GM13977 (cell line): ENCODE measurements around the gene NLE1.
"Not testable (repeated sequence)": the region's sequence is repeated elsewhere in the genome, so short reads cannot be mapped to it uniquely, and the experiment has no call there.

Experiments used
- DNase-seq: peaks from one replicate; pipeline ENCODE4 v3.0.0; 2012; ENCODE audit warnings: low spot score
- CTCF ChIP-seq: IDR thresholded peaks from 2 replicates; pipeline ENCODE4 v1.5.1; 2012; ENCODE audit warnings: mild to moderate bottlenecking, control low read depth; ENCODE audit not compliant: insufficient read depth; ENCODE audit errors: extremely low read depth, missing control alignments
- in situ Hi-C: fragments of 300-500 bp; cut with MboI; formaldehyde crosslinking; loops from one replicate; pipeline ENCODE4 v1.12.0; 2022; ENCODE audit warnings: low sequenced_read_pairs, low pct_unique_long_range_greater_than_20kb, mixed read lengths, inconsistent platforms; ENCODE audit not compliant: unreplicated experiment

Gene NLE1

GRCh38 chr17:35184274-35184673, 42.2 kb upstream of the NLE1 start:
- in situ Hi-C loops = no loop called here
- no peak for DNase-seq
- no peak for TF ChIP-seq CTCF

GRCh38 chr17:35183332-35183731, 41.2 kb upstream of the NLE1 start:
- in situ Hi-C loops = no loop called here

GRCh38 chr17:35179379-35179778, 37.3 kb upstream of the NLE1 start:
- DNase-seq, in situ Hi-C loops: not testable (repeated sequence)

More at GRCh38 chr17:35183332-35183731, 41.2 kb upstream of the NLE1 start:
- DNase-seq = no peak
- no peak for TF ChIP-seq CTCF

- no peak for DNase-seq
- in situ Hi-C loops = no loop called here
Measured at GRCh38 chr17:35176897-35177296, 34.8 kb upstream of the NLE1 start.

GRCh38 chr17:35175638-35176415, 33.7 kb upstream of the NLE1 start:
- no peak for DNase-seq
- TF ChIP-seq CTCF = no peak
- in situ Hi-C loops = no loop called here

More at GRCh38 chr17:35176897-35177296, 34.8 kb upstream of the NLE1 start:
- no peak for TF ChIP-seq CTCF

- no peak for TF ChIP-seq CTCF
- no peak for DNase-seq
- in situ Hi-C loops = loop anchor here (25.0 kb wide), 1 partner anchor 362 kb away; the partner anchor contains the start of gene SLFN12L
Measured at GRCh38 chr17:35174835-35175334, 32.8 kb upstream of the NLE1 start.

- in situ Hi-C loops = loop anchor here (25.0 kb wide), 1 partner anchor 365 kb away; the partner anchor contains the start of gene SLFN12L
- not testable (repeated sequence) for DNase-seq
Measured at GRCh38 chr17:35172321-35172720, 30.2 kb upstream of the NLE1 start.
